Measurements from ENCODE around the gene CNOT2.

The CNOT2 gene, protein sequence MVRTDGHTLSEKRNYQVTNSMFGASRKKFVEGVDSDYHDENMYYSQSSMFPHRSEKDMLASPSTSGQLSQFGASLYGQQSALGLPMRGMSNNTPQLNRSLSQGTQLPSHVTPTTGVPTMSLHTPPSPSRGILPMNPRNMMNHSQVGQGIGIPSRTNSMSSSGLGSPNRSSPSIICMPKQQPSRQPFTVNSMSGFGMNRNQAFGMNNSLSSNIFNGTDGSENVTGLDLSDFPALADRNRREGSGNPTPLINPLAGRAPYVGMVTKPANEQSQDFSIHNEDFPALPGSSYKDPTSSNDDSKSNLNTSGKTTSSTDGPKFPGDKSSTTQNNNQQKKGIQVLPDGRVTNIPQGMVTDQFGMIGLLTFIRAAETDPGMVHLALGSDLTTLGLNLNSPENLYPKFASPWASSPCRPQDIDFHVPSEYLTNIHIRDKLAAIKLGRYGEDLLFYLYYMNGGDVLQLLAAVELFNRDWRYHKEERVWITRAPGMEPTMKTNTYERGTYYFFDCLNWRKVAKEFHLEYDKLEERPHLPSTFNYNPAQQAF

DNA sequence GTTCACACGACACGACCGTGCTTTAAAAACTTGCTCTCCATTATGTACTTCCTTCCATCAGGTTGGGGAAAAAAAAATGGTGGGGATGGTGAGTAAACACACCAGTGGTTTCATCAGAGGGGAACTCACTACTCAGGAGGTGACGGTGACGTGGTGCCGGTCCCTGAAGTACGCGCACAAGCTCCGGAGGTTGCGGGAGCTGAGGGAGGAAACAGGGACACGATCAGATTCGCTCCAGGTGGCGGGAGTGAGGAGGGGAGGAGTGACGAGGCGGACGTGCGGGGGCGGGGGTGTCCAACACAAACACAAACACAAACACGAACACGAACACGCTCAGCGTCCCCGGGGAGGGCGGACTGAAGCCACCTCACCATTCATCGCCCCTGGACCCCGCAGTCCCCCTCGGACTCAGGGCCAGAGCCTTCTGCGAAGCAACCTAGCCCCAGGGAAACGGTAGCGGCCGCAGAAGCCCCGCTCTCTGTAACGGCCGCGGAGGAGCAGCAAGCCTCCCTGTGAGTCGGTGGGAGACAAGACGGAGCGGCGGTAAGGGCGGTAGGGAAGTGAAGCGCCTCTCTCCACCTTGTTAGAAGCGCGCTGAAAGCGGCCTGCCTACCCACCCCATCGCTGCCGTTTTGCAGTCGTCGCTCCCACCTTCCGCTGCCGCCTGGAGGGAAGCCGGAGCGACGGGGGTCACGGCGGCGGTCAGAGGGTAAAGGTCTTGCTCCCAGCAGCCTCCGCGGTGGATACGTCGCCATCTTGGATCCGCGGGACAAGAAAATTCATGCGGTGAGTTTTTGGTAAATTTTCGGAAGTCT is at the start of gene CNOT2:
CNOT2 (plus strand) TSS at position 739 of the 815 bp plus-strand sequence. CDS start 34,794 bp downstream, outside the sequence.
- peak; percentile 84 to 87 for DNase-seq (ENCODE audit: low read depth in 2 of 2)

- no peak for DNase-seq (ENCODE audit: low read depth in 2 of 2)
Measured at GRCh38 chr12:70194076-70194475, 49.2 kb upstream of the CNOT2 start.

- no peak for DNase-seq (ENCODE audit: low read depth in 2 of 2)
Measured at GRCh38 chr12:70196811-70197281, 46.4 kb upstream of the CNOT2 start.

- DNase-seq (ENCODE audit: low read depth in 2 of 2): no peak
Measured at GRCh38 chr12:70197345-70197744, 45.9 kb upstream of the CNOT2 start.

DNA sequence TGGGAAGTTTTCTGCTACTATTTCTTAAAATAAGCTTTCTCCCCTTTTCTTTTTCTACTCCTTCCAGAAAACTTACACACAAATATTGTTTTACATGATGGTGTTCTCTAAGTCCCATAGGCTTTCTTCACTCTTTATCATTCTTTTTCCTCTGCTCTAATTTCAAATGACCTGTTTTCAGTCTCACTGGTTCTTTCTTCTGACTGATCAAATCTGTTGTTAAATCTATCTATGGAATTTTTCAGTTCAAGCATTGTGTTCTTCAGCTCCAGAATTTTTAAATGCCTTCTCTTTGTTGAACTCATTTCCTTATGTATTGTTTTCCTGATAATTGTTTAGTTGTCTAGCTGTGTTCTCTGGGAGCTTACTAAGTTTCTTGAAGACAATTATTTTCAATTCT is 29.5 kb upstream of the CNOT2 start:
- DNase-seq (ENCODE audit: low read depth in 2 of 2): no peak

- DNase-seq (ENCODE audit: low read depth in 2 of 2): no peak
Measured at GRCh38 chr12:70214972-70215617, 28.1 kb upstream of the CNOT2 start.

GRCh38 chr12:70217416-70217815 is 25.8 kb upstream of the CNOT2 start:
- DNase-seq (ENCODE audit: low read depth in 2 of 2): no peak

- no peak for DNase-seq (ENCODE audit: low read depth in 2 of 2)
Measured at GRCh38 chr12:70221626-70222025, 21.6 kb upstream of the CNOT2 start.

- no peak for DNase-seq (ENCODE audit: low read depth in 2 of 2)
Measured at GRCh38 chr12:70227911-70228310, 15.3 kb upstream of the CNOT2 start.

- DNase-seq (ENCODE audit: low read depth in 2 of 2): no peak
Measured at GRCh38 chr12:70230934-70231606, 12.2 kb upstream of the CNOT2 start.

- DNase-seq (ENCODE audit: low read depth in 2 of 2): no peak
Measured at GRCh38 chr12:70236990-70237389, 6.2 kb upstream of the CNOT2 start.

GRCh38 chr12:70240673-70241072 is 2.6 kb upstream of the CNOT2 start:
- DNase-seq (ENCODE audit: low read depth in 2 of 2): no peak

GRCh38 chr12:70241845-70242244 is 1.4 kb upstream of the CNOT2 start:
- DNase-seq (ENCODE audit: low read depth in 2 of 2): no peak

DNA sequence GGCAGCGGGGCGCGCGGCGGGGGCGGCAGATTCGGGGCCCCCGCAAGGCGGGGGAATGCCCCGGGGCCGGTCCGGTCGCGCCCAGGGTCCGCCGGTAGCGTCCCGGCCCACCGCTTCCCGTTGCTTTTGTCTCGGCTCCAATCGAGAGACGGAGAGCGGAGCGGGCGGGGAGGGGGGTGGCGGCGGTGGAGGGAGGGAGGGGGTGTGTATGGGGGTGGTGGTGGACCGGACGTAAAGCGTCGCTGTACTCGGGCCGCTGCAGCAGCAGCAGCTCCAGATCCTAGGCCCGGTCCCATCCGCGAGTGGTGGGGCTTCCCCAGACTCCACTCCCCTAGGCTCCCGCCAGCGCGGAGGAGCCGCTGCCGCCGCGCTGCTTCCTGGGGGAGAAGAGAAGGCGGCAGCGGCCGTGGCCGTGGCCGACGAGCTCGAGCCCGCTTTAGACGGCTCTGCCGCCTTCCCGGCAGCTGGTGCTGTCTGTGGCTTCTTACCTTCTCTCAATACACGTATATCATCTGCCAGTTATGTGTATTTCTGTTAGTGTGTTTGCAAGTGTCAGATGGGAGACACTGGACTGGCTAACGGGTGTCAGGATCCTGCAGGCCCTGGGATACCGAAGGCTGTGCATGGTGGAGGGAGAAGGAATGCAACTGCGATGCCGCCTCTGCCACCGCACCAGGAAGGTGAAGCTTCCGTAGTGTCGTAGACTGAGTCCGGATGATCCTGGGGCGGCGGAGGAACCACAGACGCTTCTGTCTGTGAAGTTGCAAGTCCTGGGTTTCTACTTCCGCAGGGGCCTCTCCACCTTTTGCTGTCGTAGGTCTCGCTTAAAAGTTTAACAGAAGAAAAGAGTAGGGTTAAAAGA is 508 bp downstream of the CNOT2 start:
- peak; percentile 44 to 56 for DNase-seq (ENCODE audit: low read depth in 2 of 2)

GRCh38 chr12:70244409-70244808 is 1.2 kb downstream of the CNOT2 start:
- DNase-seq (ENCODE audit: low read depth in 2 of 2): no peak

- DNase-seq (ENCODE audit: low read depth in 2 of 2): no peak
Measured at GRCh38 chr12:70245458-70245857, 2.2 kb downstream of the CNOT2 start.

GRCh38 chr12:70246580-70246979 is 3.3 kb downstream of the CNOT2 start:
- no peak for DNase-seq (ENCODE audit: low read depth in 2 of 2)

GRCh38 chr12:70247653-70248199 is 4.5 kb downstream of the CNOT2 start:
- no peak for DNase-seq (ENCODE audit: low read depth in 2 of 2)

GRCh38 chr12:70248876-70249275 is 5.6 kb downstream of the CNOT2 start:
- DNase-seq (ENCODE audit: low read depth in 2 of 2): no peak

DNA sequence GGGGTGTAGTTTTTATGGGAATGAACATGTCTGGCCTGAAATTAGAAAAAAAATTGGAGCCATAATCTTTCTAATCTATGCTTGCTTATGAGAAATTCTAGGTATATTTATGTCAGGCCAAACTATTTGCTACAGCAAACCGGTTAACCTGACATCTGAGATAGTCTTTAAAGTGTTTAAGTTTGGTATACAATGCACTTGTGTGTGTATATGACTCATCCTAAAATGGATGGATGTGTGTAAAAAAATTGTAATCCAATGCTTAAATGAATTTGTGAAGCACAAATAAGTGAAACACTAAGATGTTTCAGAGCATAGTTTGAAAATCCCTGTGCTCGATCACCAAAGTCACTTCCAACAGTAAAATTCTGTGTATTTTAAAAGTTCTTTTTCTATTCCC is 6.7 kb downstream of the CNOT2 start:
- DNase-seq (ENCODE audit: low read depth in 2 of 2): no peak
